Kidney epithelial cell (primary cell): ENCODE measurements around the gene INPP5K. TPM values are rescaled to one million over a fixed set of nuclear protein-coding genes. Genes with fewer than 3 reads are reported as not detected.
A peak's percentile ranks its signal among the peaks of the same experiment; 100 is the strongest.
"Not testable (repeated sequence)": the region's sequence is repeated elsewhere in the genome, so short reads cannot be mapped to it uniquely, and the experiment has no call there.

ENCODE experiments used
- DNase-seq: peaks from one replicate; pipeline ENCODE4 v3.0.0-alpha.2; 2010; ENCODE audit warnings: low read depth
- H3K27me3 ChIP-seq: 2 replicates; pipeline ENCODE4 v1.6.0; 2011; ENCODE audit warnings: low read length; ENCODE audit not compliant: control insufficient read depth, insufficient read depth
- H3K36me3 ChIP-seq: 2 replicates; pipeline ENCODE4 v1.5.1; 2011; ENCODE audit warnings: low read length; ENCODE audit not compliant: control insufficient read depth, insufficient read depth
- H3K4me3 ChIP-seq: 2 replicates; pipeline ENCODE4 v1.5.1; 2011; ENCODE audit warnings: low read depth, mild to moderate bottlenecking, control low read depth, low read length
- total RNA-seq: library from RNA; depleted of rRNA; stranded (reverse); fragments of >200 nt; gene quantifications from 2 replicates; pipeline ENCODE4 v1.2.3, GENCODE V29; 2015
- TF ChIP-seq, protein P1 (sequence below): IDR thresholded peaks from 2 replicates; pipeline ENCODE4 v1.5.1; 2011; ENCODE audit warnings: mild to moderate bottlenecking, moderate library complexity, low read length, control low read depth, inconsistent platforms; ENCODE audit not compliant: insufficient read depth, poor library complexity, severe bottlenecking

Gene INPP5K
- total RNA-seq, 1 donor from 2014 or later = 59.5 TPM

DNA sequence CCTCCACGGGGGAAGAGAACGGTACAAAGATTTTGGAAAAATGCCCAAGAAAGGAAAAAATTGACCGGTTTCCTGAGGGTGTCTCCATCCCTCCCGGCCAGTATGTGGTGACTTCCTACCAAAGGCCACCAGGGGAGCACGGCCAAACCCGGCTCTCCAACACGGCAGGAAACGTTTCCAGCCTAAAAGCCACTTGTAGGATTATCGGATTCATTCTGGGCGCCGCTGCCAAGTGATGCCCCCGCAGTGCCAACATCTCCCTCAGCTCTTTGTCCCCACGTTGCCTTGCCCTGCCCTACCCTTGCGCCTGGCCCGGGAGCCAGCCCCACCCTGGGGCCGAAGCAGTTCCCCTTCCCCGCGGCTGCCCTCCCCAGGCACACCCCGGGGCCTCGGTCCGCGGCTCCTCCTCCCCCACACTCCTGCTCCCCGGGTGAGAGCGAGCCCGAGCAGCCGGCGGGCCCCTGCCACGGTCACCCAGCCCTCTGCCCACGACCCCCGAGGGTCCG is 61.1 kb downstream of the INPP5K start:
- TF ChIP-seq, protein P1, sequence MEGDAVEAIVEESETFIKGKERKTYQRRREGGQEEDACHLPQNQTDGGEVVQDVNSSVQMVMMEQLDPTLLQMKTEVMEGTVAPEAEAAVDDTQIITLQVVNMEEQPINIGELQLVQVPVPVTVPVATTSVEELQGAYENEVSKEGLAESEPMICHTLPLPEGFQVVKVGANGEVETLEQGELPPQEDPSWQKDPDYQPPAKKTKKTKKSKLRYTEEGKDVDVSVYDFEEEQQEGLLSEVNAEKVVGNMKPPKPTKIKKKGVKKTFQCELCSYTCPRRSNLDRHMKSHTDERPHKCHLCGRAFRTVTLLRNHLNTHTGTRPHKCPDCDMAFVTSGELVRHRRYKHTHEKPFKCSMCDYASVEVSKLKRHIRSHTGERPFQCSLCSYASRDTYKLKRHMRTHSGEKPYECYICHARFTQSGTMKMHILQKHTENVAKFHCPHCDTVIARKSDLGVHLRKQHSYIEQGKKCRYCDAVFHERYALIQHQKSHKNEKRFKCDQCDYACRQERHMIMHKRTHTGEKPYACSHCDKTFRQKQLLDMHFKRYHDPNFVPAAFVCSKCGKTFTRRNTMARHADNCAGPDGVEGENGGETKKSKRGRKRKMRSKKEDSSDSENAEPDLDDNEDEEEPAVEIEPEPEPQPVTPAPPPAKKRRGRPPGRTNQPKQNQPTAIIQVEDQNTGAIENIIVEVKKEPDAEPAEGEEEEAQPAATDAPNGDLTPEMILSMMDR = peak; percentile 68
- Histone ChIP-seq H3K4me3 (peak overlapping the region; percentile 92), H3K27me3 (no peaks in the 10 kb centered on the region), H3K36me3 (no peaks in the 10 kb centered on the region)
- DNase-seq = no peak

DNA sequence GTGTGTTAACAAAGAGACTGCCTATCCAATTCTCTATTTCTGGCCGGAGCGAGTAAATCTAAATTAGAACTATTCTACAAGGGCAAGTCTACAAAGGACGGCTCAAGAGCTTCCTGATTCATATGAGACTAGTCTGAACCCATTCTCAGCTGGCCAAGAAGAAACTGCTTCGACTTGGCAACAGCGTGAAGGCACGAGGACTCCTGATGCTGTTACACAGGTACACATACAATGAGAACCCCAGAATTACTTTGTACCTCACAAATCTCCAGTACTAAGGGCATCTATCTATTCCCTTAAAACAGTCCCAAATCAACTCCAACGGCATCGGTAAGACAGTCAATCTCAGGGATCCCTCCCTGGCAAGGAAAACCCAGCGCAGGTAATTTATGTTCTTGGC is 61.9 kb downstream of the INPP5K start:
- TF ChIP-seq, protein P1 = no peak
- Histone ChIP-seq H3K27me3 (no peaks in the 10 kb centered on the region), H3K4me3 (peak overlapping the region; percentile 92), H3K36me3 (peaks cover 1% of the 10 kb centered on the region)
- no peak for DNase-seq

DNA sequence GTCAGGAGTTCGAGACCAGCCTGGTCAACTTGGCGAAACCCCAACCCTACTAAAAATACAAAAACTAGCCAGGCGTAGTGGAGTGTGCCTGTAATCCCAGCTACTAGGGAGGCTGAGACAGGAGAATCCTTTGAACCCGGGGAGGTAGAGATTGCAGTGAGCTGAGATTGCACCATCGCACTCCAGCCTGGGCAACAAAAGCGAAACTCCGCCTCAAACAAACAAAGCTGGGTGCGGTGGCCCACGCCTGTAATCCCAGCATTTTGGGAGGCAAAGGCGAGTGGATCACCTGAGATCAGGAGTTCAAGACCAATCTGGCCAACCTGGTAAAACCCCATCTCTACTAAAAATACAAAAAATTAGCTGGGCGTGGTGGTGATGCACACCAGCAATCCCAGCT is 62.7 kb downstream of the INPP5K start:
- not testable (repeated sequence) for DNase-seq, H3K27me3 ChIP-seq, H3K36me3 ChIP-seq, H3K4me3 ChIP-seq

DNA sequence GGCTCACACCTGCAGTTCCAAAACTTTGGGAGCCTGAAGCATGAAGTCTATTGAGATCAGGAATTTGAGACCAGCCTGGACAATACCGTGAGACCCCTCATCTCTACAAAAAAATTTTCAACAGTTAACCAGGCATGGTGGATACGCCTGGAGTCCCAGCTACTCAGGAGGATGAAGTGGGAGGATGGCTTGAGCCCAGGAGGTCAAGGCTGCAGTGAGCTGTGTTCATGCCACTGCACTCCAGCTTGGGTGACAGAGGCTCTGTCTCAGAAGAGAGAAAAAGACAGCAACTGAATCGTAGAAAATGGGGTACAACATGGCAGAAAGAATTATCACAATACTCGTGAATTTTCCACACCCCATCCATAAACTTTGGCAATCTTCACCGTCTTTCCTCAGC is 63.6 kb downstream of the INPP5K start:
- TF ChIP-seq, protein P1 = no peak
- no peaks in the 10 kb centered on the region for H3K27me3 ChIP-seq
- H3K36me3 ChIP-seq = peaks cover 1% of the 10 kb centered on the region
- H3K4me3 ChIP-seq = no peak overlapping the region
- no peak for DNase-seq

DNA sequence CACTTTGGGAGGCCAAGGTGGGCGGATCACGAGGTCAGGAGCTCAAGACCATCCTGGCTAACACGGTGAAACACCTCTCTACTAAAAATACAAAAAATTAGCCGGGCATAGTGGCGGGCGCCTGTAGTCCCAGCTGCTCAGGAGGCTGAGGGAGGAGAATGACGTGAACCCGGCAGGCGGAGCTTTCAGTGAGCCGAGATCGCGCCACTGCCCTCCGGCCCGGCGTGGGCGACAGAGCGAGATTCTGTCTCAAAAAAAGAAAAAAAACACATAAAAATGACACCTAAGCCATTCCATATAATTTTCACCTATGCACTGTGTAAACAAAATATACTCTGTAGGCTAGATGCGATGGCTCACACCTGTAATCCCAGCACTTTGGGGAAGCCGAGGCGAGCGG is 66.2 kb downstream of the INPP5K start:
- not testable (repeated sequence) for H3K27me3 ChIP-seq, DNase-seq, H3K36me3 ChIP-seq, H3K4me3 ChIP-seq

DNA sequence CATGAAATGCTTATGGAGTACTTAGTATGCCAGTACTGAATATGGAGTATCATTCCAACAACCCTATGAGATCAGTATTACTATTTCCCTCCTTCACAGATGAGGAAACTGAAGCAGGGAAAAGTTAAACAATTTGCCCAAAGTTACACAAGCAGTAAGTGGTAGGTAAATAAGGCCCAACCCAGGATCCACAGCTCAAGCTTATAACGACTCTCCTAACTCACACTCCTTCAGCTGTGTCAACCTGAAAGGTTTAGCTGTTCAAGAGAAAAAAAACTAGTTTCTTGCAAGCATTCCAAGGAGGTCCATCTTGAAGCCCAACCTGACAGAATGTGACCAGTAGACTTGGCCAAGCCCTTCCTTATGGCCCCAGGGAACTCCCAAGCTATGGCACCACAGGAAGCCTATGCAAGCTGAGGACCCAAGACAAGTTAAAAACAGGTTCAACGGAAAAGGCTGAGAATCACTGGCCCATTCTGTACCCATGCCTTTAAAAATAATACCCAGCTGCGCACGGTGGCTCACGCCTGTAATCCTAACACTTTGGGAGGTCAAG is 66.9 kb downstream of the INPP5K start:
- no peak for DNase-seq
- Histone ChIP-seq H3K27me3 (no peaks in the 10 kb centered on the region), H3K36me3 (peaks cover 1% of the 10 kb centered on the region), H3K4me3 (no peak overlapping the region)
- TF ChIP-seq, protein P1 = no peak

DNA sequence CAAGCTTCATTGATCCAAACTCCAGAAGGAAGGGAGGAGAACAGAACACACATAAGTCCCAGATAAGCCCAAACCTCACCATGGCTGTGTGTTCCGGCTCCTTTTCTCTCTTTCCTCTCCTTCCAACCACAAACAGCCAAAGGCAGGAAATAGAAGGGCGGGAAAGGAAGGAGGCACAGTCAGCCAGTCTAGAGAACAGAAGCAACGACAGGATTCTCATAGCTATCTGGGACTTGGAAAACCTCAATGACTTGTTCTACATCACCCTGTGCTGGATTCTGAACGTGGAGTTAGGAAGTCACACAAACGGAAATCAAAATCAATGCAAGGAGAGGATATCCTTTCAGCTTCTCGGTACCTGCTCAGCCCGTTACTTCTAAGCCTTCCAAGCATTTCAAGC is 69.4 kb downstream of the INPP5K start:
- Histone ChIP-seq H3K4me3 (no peak overlapping the region), H3K36me3 (peaks cover 1% of the 10 kb centered on the region), H3K27me3 (no peaks in the 10 kb centered on the region)
- no peak for DNase-seq
- TF ChIP-seq, protein P1 = no peak
